GM12878 (cell line): ENCODE results near the gene GAB3. TPM values are rescaled to one million over a fixed set of nuclear protein-coding genes. Genes with fewer than 3 reads are reported as not detected.

Experiments used
- BCLAF1 ChIP-seq: fragments of 450-650 bp; IDR thresholded peaks from 2 replicates; pipeline ENCODE4 v1.6.1; 2017; ENCODE audit warnings: antibody characterized with exemption, mild to moderate bottlenecking, moderate library complexity
- CREM ChIP-seq: IDR thresholded peaks from 2 replicates; pipeline ENCODE4 v1.6.1; 2014; ENCODE audit warnings: antibody characterized with exemption, low read depth
- ETV6 ChIP-seq, 2 experiments: fragments of 450-650 bp in 1 of 2; IDR thresholded peaks in 1 of 2; conservative IDR thresholded peaks in 1 of 2; 2 replicates each; pipeline ENCODE4 v1.6.1; 2014; ENCODE audit warnings: antibody characterized with exemption in 1 of 2, borderline replicate concordance in 1 of 2, low read depth in 1 of 2, mild to moderate bottlenecking in 1 of 2, moderate library complexity in 1 of 2
- EZH2 ChIP-seq: IDR thresholded peaks from 2 replicates; pipeline ENCODE4 v1.6.1; 2012; ENCODE audit warnings: low read depth, mild to moderate bottlenecking, control low read depth, inconsistent platforms, low read length, borderline replicate concordance; ENCODE audit not compliant: control insufficient read depth
- KLF5 ChIP-seq: fragments of 450-650 bp; IDR thresholded peaks from 2 replicates; pipeline ENCODE4 v1.6.1; 2014; ENCODE audit warnings: mild to moderate bottlenecking; ENCODE audit not compliant: partially characterized antibody
- PAX5 ChIP-seq: IDR thresholded peaks from 2 replicates; pipeline ENCODE4 v1.6.1; 2011; ENCODE audit warnings: low read depth, low read length, borderline replicate concordance
- PKNOX1 ChIP-seq: fragments of 450-650 bp; IDR thresholded peaks from 2 replicates; pipeline ENCODE4 v1.6.1; 2016; ENCODE audit warnings: mild to moderate bottlenecking
- SMAD5 ChIP-seq: IDR thresholded peaks from 2 replicates; pipeline ENCODE4 v1.6.1; 2016; ENCODE audit warnings: antibody characterized with exemption, low read depth
- SP1 ChIP-seq: IDR thresholded peaks from one replicate; pipeline ENCODE4 v1.6.1; 2011; ENCODE audit warnings: low read depth, low read length
- ZBTB11 ChIP-seq: fragments of 450-650 bp; formaldehyde crosslinking; IDR thresholded peaks from 2 replicates; pipeline ENCODE4 v1.5.0; 2022; ENCODE audit warnings: mild to moderate bottlenecking, missing genetic modification characterization
- ZNF24 ChIP-seq: fragments of 450-650 bp; IDR thresholded peaks from 2 replicates; pipeline ENCODE4 v1.6.1; 2017; ENCODE audit warnings: antibody characterized with exemption, mild to moderate bottlenecking
- polyA plus RNA-seq, 11 experiments: library from polyadenylated mRNA; depleted of rRNA in 4 of 11; unstranded in 6 of 11; stranded (reverse) in 5 of 11; fragments of >200 nt; fragmentation: Nextera tagmentation in 4 of 11; fragmentation: Illumina TruSeq in 1 of 11; extraction: Ambion mirVana in 4 of 11; extraction: Trizol in 1 of 11; gene quantifications; 1 replicate in 1 of 11; 2 replicates in 10 of 11; pipeline versions ENCODE4 v1.2.1 to v1.2.3, GENCODE V29; 2011 to 2016; ENCODE audit warnings: inconsistent platforms in 2 of 11, missing spikeins in 2 of 11, low read depth in 1 of 11
- total RNA-seq, 4 experiments: library from RNA; depleted of rRNA in 3 of 4; stranded (reverse); fragments of >200 nt in 3 of 4; fragmentation: Illumina TruSeq in 1 of 4; extraction: Trizol in 1 of 4; gene quantifications; 2 replicates each; pipeline versions ENCODE4 v1.2.1 to v1.2.3, GENCODE V29; 2013 to 2021
- TF ChIP-seq, protein P1 (sequence below): fragments of 450-650 bp; IDR thresholded peaks from 2 replicates; pipeline ENCODE4 v1.6.1; 2014; ENCODE audit warnings: mild to moderate bottlenecking

Gene GAB3
- total and polyA plus RNA-seq, 10 of the 15 experiments (the other 5 are each of a cell fraction or from before 2014, with no cell fraction given) = 0.10 to 2.0 (median 0.85) TPM

DNA sequence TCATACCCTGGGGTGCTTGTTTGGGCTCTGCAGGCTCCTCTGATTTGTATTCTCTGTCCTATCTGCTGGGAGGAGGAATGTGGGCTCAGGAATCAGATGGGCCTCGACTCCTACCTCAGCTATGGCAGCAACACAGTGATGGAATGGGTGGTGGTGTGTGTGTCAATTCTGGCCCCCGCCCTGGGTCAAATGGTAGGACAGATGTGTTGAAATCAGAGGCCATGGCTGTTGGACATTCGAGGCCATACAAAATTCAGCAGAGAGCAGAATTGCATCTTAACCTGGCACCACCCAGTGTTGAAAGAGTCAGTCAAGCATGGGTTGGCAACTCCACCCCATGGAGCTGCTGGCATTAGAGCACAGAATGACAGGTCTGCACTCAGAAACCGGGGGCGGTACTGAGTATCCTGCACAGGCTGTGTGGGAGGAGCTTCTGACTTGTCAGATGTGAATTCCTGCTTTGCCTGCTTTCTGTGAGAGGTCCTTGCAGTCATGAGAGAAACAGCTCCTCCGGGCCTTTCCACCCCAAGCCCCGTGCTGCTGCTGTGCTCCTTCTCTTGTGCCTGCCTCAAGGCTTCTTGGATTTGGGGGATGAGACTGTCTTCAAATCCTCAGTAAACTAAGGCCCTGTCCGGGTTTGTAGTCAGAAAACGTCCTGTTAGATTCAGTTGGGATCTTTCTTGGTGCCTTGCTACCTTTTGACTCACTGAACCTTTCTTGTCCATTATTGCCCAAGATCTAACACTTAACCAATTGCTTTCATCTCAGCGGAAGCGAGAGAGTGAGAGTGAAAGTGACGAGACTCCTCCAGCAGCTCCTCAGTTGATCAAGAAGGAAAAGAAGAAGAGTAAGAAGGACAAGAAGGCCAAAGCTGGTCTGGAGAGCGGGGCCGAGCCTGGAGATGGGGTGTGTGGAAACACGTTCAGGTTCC is 24.8 kb upstream of the GAB3 start (continued):
- TF ChIP-seq ZBTB11 (CRISPR knock-in tag) (no peak), EZH2 (no peak), SMAD5 (no peak), CREM (no peak), ETV6 (conservative IDR thresholded peaks at IDR 0.05 in 1 of 2, IDR thresholded peaks at IDR 0.05 in 1 of 2; ENCODE audit: borderline replicate concordance in 1 of 2, low read depth in 1 of 2) (no peak), PAX5 (no peak), PKNOX1 (no peak), BCLAF1 (no peak), KLF5 (no peak), ZNF24 (no peak), SP1 (no peak)
- TF ChIP-seq, protein P1, sequence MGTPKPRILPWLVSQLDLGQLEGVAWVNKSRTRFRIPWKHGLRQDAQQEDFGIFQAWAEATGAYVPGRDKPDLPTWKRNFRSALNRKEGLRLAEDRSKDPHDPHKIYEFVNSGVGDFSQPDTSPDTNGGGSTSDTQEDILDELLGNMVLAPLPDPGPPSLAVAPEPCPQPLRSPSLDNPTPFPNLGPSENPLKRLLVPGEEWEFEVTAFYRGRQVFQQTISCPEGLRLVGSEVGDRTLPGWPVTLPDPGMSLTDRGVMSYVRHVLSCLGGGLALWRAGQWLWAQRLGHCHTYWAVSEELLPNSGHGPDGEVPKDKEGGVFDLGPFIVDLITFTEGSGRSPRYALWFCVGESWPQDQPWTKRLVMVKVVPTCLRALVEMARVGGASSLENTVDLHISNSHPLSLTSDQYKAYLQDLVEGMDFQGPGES = no peak
